ENCODE measurements around the gene YTHDC1.
A peak's percentile ranks its signal among the peaks of the same experiment; 100 is the strongest.
"Not testable (repeated sequence)": the region's sequence is repeated elsewhere in the genome, so short reads cannot be mapped to it uniquely, and the experiment has no call there.

Gene YTHDC1

GRCh38 chr4:68349649-68350360, at the start of gene YTHDC1:
TSS of gene YTHDC1 (minus strand) at chr4:68350090. CDS start at chr4:68349753, 337 bp downstream.
- DNase-seq (ENCODE audit: low read depth in 2 of 2), result peak; percentile 97
- TF ChIP-seq CTCF (IDR thresholded peaks at IDR 0.05; ENCODE audit: low read depth, low read length), result no peak
- peak within 1 kb of the TSS; percentile 77 to 79 for H3K4me3 ChIP-seq (replicated peaks in 1 of 2; ENCODE audit: low read depth in 2 of 2, low read length in 2 of 2)

GRCh38 chr4:68399306-68399705, 49.4 kb upstream of the YTHDC1 start:
- no peak overlapping the region for H3K4me3 ChIP-seq (replicated peaks in 1 of 2; ENCODE audit: low read depth in 2 of 2, low read length in 2 of 2)
- no peak for DNase-seq (ENCODE audit: low read depth in 2 of 2)
- TF ChIP-seq CTCF (IDR thresholded peaks at IDR 0.05; ENCODE audit: low read depth, low read length), result no peak

- H3K4me3 ChIP-seq (replicated peaks in 1 of 2; ENCODE audit: low read depth in 2 of 2, low read length in 2 of 2), result no peak overlapping the region
- TF ChIP-seq CTCF (IDR thresholded peaks at IDR 0.05; ENCODE audit: low read depth, low read length), result no peak
- DNase-seq (ENCODE audit: low read depth in 2 of 2), result no peak
Observed at GRCh38 chr4:68396756-68397155, 46.9 kb upstream of the YTHDC1 start.

GRCh38 chr4:68391436-68391835, 41.5 kb upstream of the YTHDC1 start:
- no peak for DNase-seq (ENCODE audit: low read depth in 2 of 2)
- no peak for TF ChIP-seq CTCF (IDR thresholded peaks at IDR 0.05; ENCODE audit: low read depth, low read length)
- no peak overlapping the region for H3K4me3 ChIP-seq (replicated peaks in 1 of 2; ENCODE audit: low read depth in 2 of 2, low read length in 2 of 2)

- no peak overlapping the region for H3K4me3 ChIP-seq (replicated peaks in 1 of 2; ENCODE audit: low read depth in 2 of 2, low read length in 2 of 2)
- no peak for TF ChIP-seq CTCF (IDR thresholded peaks at IDR 0.05; ENCODE audit: low read depth, low read length)
- no peak for DNase-seq (ENCODE audit: low read depth in 2 of 2)
Observed at GRCh38 chr4:68390205-68390935, 40.5 kb upstream of the YTHDC1 start.

- not testable (repeated sequence) for H3K4me3 ChIP-seq (replicated peaks in 1 of 2; ENCODE audit: low read depth in 2 of 2, low read length in 2 of 2); DNase-seq (ENCODE audit: low read depth in 2 of 2)
Observed at GRCh38 chr4:68389386-68389913, 39.6 kb upstream of the YTHDC1 start.

GRCh38 chr4:68388347-68388865, 38.5 kb upstream of the YTHDC1 start:
- no peak overlapping the region for H3K4me3 ChIP-seq (replicated peaks in 1 of 2; ENCODE audit: low read depth in 2 of 2, low read length in 2 of 2)
- no peak for TF ChIP-seq CTCF (IDR thresholded peaks at IDR 0.05; ENCODE audit: low read depth, low read length)
- DNase-seq (ENCODE audit: low read depth in 2 of 2), result no peak
